OCI-LY1 (cell line): ENCODE results near the gene FAM200C.

Source experiments
- H2AFZ ChIP-seq: fragments of 200-600 bp; sonication (generic), shearing (Covaris generic); 2 replicates; pipeline ENCODE4 v1.6.0; 2014; ENCODE audit warnings: antibody characterized with exemption, mild to moderate bottlenecking, low read length
- H3F3A ChIP-seq: fragments of 200-600 bp; sonication (generic), shearing (Covaris generic); 2 replicates; pipeline ENCODE4 v1.6.0; 2014; ENCODE audit warnings: mild to moderate bottlenecking, antibody characterized with exemption, low read length, moderate library complexity; ENCODE audit not compliant: insufficient read depth
- H3K27ac ChIP-seq: fragments of 200-600 bp; sonication (generic); 2 replicates; pipeline ENCODE4 v1.5.1; 2014; ENCODE audit warnings: low read length, mixed run types, mild to moderate bottlenecking, low read depth; ENCODE audit not compliant: poor library complexity, severe bottlenecking
- H3K27me3 ChIP-seq: fragments of 200-600 bp; sonication (generic); 2 replicates; pipeline ENCODE4 v1.6.0; 2014; ENCODE audit warnings: antibody characterized with exemption, mild to moderate bottlenecking, low read length, moderate library complexity; ENCODE audit not compliant: insufficient read depth
- H3K36me3 ChIP-seq: fragments of 200-600 bp; sonication (generic); 2 replicates; pipeline ENCODE4 v1.6.1; 2014; ENCODE audit warnings: mild to moderate bottlenecking, antibody characterized with exemption, low read length, moderate library complexity, mixed read lengths; ENCODE audit not compliant: insufficient read depth
- H3K4me1 ChIP-seq: fragments of 200-600 bp; sonication (generic); 2 replicates; pipeline ENCODE4 v1.5.1; 2014; ENCODE audit warnings: mild to moderate bottlenecking, low read length, moderate library complexity; ENCODE audit not compliant: insufficient read depth, severe bottlenecking
- H3K4me2 ChIP-seq: fragments of 200-600 bp; sonication (generic), shearing (Covaris generic); 2 replicates; pipeline ENCODE4 v1.6.1; 2014; ENCODE audit warnings: low read length
- H3K4me3 ChIP-seq: fragments of 200-600 bp; sonication (generic); 2 replicates; pipeline ENCODE4 v1.5.1; 2014; ENCODE audit warnings: low read length, low read depth, mild to moderate bottlenecking, mixed read lengths; ENCODE audit not compliant: poor library complexity, severe bottlenecking
- H3K79me2 ChIP-seq: fragments of 200-600 bp; shearing (Covaris generic); 2 replicates; pipeline ENCODE4 v1.6.1; 2016; ENCODE audit warnings: mixed run types, low read length, mixed read lengths; ENCODE audit not compliant: insufficient read depth
- H3K9ac ChIP-seq: fragments of 200-600 bp; sonication (generic), shearing (Covaris generic); 2 replicates; pipeline ENCODE4 v1.6.1; 2014; ENCODE audit warnings: mild to moderate bottlenecking, low read length, mixed read lengths
- H3K9me2 ChIP-seq: fragments of 200-600 bp; sonication (generic), shearing (Covaris generic); 2 replicates; pipeline ENCODE4 v1.6.1; 2014; ENCODE audit warnings: low read depth, mild to moderate bottlenecking, low read length, mixed read lengths
- H3K9me3 ChIP-seq: fragments of 200-600 bp; shearing (Covaris generic); 2 replicates; pipeline ENCODE4 v1.6.1; 2014; ENCODE audit warnings: low read length, mixed read lengths
- H4K20me1 ChIP-seq: fragments of 200-600 bp; sonication (generic), shearing (Covaris generic); 2 replicates; pipeline ENCODE4 v1.6.0; 2016; ENCODE audit warnings: mild to moderate bottlenecking, low read length; ENCODE audit not compliant: insufficient read depth
- CTCF ChIP-seq: fragments of 200-600 bp; sonication (generic), shearing (Covaris generic); IDR thresholded peaks from 2 replicates; pipeline ENCODE4 v1.5.1; 2017; ENCODE audit warnings: mild to moderate bottlenecking, antibody characterized with exemption, low read length, moderate library complexity, mixed read lengths
- EZH2 ChIP-seq: fragments of 200-600 bp; sonication (generic), shearing (Covaris generic); IDR thresholded peaks from 2 replicates; pipeline ENCODE4 v1.8.0; 2017; ENCODE audit warnings: borderline replicate concordance, mixed run types, mild to moderate bottlenecking, antibody characterized with exemption, low read length, moderate library complexity, mixed read lengths

FAM200C gene

GRCh38 chr5:160375166-160375565, 24.7 kb downstream of the FAM200C start:
- TF ChIP-seq CTCF: no peak
- no peak for TF ChIP-seq EZH2
- Histone ChIP-seq H4K20me1 (no peaks in the 10 kb centered on the region), H3K4me1 (no peaks in the 10 kb centered on the region), H3K79me2 (no peaks in the 10 kb centered on the region), H3K9ac (no peak overlapping the region), H3K9me3 (no peaks in the 10 kb centered on the region), H2AFZ (no peak overlapping the region), H3K4me2 (no peak overlapping the region), H3K36me3 (no peaks in the 10 kb centered on the region), H3F3A (no peaks in the 10 kb centered on the region), H3K27me3 (no peaks in the 10 kb centered on the region), H3K4me3 (no peak overlapping the region), H3K27ac (no peak overlapping the region), H3K9me2 (no peaks in the 10 kb centered on the region)

- Histone ChIP-seq H4K20me1 (no peaks in the 10 kb centered on the region), H3K9ac (no peak overlapping the region)
These were observed 28.6 kb downstream of the FAM200C start for GRCh38 chr5:160371294-160371693.

GRCh38 chr5:160370713-160371034, 29.2 kb downstream of the FAM200C start:
- Histone ChIP-seq H3K9me3 (no peaks in the 10 kb centered on the region), H3K9ac (no peak overlapping the region), H4K20me1 (no peaks in the 10 kb centered on the region), H2AFZ (no peak overlapping the region), H3F3A (no peaks in the 10 kb centered on the region), H3K27ac (no peak overlapping the region), H3K4me1 (no peaks in the 10 kb centered on the region), H3K4me2 (peak overlapping the region; percentile 43; the same call in 1 of the 2 replicates), H3K9me2 (no peaks in the 10 kb centered on the region), H3K36me3 (no peaks in the 10 kb centered on the region), H3K4me3 (no peak overlapping the region), H3K27me3 (no peaks in the 10 kb centered on the region), H3K79me2 (no peaks in the 10 kb centered on the region)
- TF ChIP-seq CTCF: no peak
- no peak for TF ChIP-seq EZH2

More at GRCh38 chr5:160371294-160371693, 28.6 kb downstream of the FAM200C start:
- Histone ChIP-seq H3K79me2 (no peaks in the 10 kb centered on the region), H3K9me2 (no peaks in the 10 kb centered on the region), H3K27ac (no peak overlapping the region), H3K4me3 (no peak overlapping the region), H3F3A (no peaks in the 10 kb centered on the region), H3K36me3 (no peaks in the 10 kb centered on the region), H3K27me3 (no peaks in the 10 kb centered on the region), H3K9me3 (no peaks in the 10 kb centered on the region), H3K4me1 (no peaks in the 10 kb centered on the region), H3K4me2 (no peak overlapping the region), H2AFZ (no peak overlapping the region)
- no peak for TF ChIP-seq EZH2
- TF ChIP-seq CTCF: no peak
